Type B pancreatic cell (in vitro differentiated cells): ENCODE data around the gene BBS4. TPM values are rescaled to one million over a fixed set of nuclear protein-coding genes. Genes with fewer than 3 reads are reported as not detected.

ENCODE experiments used
- DNase-seq: peaks from one replicate; pipeline ENCODE4 v3.0.0; 2021; ENCODE audit warnings: mixed read lengths; ENCODE audit not compliant: unreplicated experiment; ENCODE audit errors: extremely low spot score
- H3K27ac Mint-ChIP-seq: 2 replicates; pipeline ENCODE4 v1.8.0; 2021; ENCODE audit warnings: mild to moderate bottlenecking, mixed read lengths
- H3K27me3 Mint-ChIP-seq: 2 replicates; pipeline ENCODE4 v1.8.0; 2021; ENCODE audit warnings: mixed read lengths
- H3K36me3 Mint-ChIP-seq: 2 replicates; pipeline ENCODE4 v1.8.0; 2021; ENCODE audit warnings: mixed read lengths
- H3K4me1 Mint-ChIP-seq: one replicate; pipeline ENCODE4 v1.8.0; 2021; ENCODE audit warnings: mixed read lengths; ENCODE audit not compliant: unreplicated experiment
- H3K4me3 Mint-ChIP-seq: 2 replicates; pipeline ENCODE4 v1.8.0; 2021; ENCODE audit warnings: mild to moderate bottlenecking, mixed read lengths
- H3K9me3 Mint-ChIP-seq: 2 replicates; pipeline ENCODE4 v1.8.0; 2021; ENCODE audit warnings: mixed read lengths
- CTCF ChIP-seq: fragments of 200-600 bp; sonication (generic); conservative IDR thresholded peaks from 2 replicates; pipeline ENCODE4 v1.5.0; 2021; ENCODE audit warnings: antibody characterized with exemption, mild to moderate bottlenecking
- total RNA-seq: library from RNA; stranded (reverse); gene quantifications from 2 replicates; pipeline ENCODE4 v1.2.1, GENCODE V29; 2021; ENCODE audit warnings: low replicate concordance

BBS4 gene
- total RNA-seq, 1 donor from 2014 or later = 27.6 TPM

DNA sequence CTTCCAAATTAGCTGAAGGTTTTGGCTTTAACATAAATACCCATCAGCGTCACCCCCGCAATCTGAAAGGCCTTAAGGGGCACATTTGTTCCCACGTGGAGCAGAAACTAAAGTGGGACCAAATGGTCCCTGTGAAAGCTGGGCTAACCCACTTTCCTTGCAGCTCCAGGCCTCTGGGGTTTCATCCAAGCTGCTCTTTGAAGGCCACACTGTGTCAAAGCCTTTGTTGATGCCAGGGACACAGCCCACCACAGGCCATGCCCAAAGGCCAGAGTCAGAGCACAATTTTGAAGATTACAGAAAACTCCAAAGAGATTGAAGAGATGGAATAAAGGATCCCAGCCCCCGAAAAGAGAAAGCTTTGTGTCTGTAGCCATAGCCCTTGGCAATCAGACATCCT, 100.2 kb downstream of the BBS4 start:
- TF ChIP-seq CTCF = no peak
- Mint-ChIP-seq H3K27ac (no peak overlapping the region), H3K27me3 (peaks cover 6% of the 10 kb centered on the region), H3K36me3 (peaks cover 2% of the 10 kb centered on the region), H3K9me3 (no peaks in the 10 kb centered on the region), H3K4me1 (peaks cover 32% of the 10 kb centered on the region), H3K4me3 (no peak overlapping the region)
- DNase-seq = no peak

DNA sequence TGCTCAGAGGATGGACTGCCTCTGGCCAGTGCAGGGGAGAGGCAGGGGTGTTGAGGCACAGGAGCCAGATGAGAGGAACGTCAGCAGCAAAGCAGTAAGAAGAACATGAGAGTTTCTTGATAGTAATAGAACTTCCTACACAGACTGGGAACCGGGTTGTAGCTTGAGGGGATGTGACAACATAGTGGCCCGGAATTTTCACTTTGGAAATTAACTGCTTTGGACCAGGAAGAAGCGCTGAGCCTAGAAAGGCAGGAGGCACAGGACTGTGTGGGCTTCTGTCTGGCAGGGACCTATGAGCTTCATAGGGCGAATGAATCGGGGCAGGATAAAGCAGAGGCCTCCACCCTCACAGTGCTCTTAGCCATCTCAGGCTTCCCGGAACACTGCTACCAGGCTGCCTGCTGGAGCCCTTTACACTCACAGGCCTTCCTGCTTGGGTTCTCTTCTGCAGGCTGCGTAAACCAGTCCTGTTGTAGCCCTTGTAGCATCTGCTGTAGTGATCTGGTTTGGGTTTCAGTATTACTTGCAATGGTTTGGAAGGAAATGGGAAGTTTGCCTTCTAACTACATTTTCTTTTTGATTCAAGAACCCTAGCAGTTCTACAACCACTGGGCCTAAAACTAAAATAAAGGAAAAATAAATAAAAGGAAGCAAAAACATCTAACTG, 100.8 kb downstream of the BBS4 start:
- no peak for DNase-seq
- no peak for TF ChIP-seq CTCF
- Mint-ChIP-seq H3K9me3 (no peaks in the 10 kb centered on the region), H3K27me3 (peaks cover 6% of the 10 kb centered on the region), H3K36me3 (no peaks in the 10 kb centered on the region), H3K4me1 (peaks cover 26% of the 10 kb centered on the region), H3K4me3 (no peak overlapping the region), H3K27ac (no peak overlapping the region)

- peak overlapping the region; percentile 16 for H3K27ac Mint-ChIP-seq
- peaks cover 24% of the 10 kb centered on the region for H3K4me1 Mint-ChIP-seq
- H3K36me3 Mint-ChIP-seq = no peaks in the 10 kb centered on the region
- no peaks in the 10 kb centered on the region for H3K9me3 Mint-ChIP-seq
- no peak for DNase-seq
- no peak overlapping the region for H3K4me3 Mint-ChIP-seq
- no peak for TF ChIP-seq CTCF
- peaks cover 6% of the 10 kb centered on the region for H3K27me3 Mint-ChIP-seq
These were observed 101.5 kb downstream of the BBS4 start for GRCh38 chr15:72787526-72787925.

Other genes with a start within 250 kb of the BBS4 start
- gene ARIH1, start 211.9 kb upstream of the BBS4 start, total RNA-seq = 172 and 199 TPM in 2 replicates
- not detected in 2 replicates for gene GOLGA6B, start 31.5 kb upstream of the BBS4 start, total RNA-seq
- gene HIGD2B, start within 50 bp of the BBS4 start, total RNA-seq = not detected in 2 replicates
- 46.9 and 52.6 TPM in 2 replicates for gene ADPGK, start 97.6 kb downstream of the BBS4 start, total RNA-seq